Small intestine (tissue), 7 donors: ENCODE data around the gene POLDIP3. TPM values are rescaled to one million over a fixed set of nuclear protein-coding genes. Genes with fewer than 3 reads are reported as not detected.
A peak's percentile ranks its signal among the peaks of the same experiment; 100 is the strongest.

Experiments used
- DNase-seq, 2 donors: peaks; one replicate each; pipeline versions ENCODE4 v3.0.0 to v3.0.0-alpha.2; 2013
- FAIRE-seq: peaks from 2 replicates; lab custom pipeline; 2012; peaks lifted over from hg19 to GRCh38; lab: Jason Lieb, UNC
- H3K27ac ChIP-seq, 3 donors: one replicate each; pipeline ENCODE4 v1.5.1; 2013; ENCODE audit warnings: low read length in 2 of 3, mild to moderate bottlenecking in 2 of 3, control low read depth in 1 of 3, inconsistent platforms in 1 of 3, low read depth in 1 of 3, moderate library complexity in 1 of 3
- H3K27me3 ChIP-seq, 3 donors: one replicate each; pipeline ENCODE4 v1.6.1; 2013; ENCODE audit warnings: low read length in 3 of 3, inconsistent platforms in 1 of 3; ENCODE audit not compliant: control insufficient read depth in 3 of 3, insufficient read depth in 3 of 3
- H3K36me3 ChIP-seq, 3 donors: one replicate each; pipeline ENCODE4 v1.6.1; 2013; ENCODE audit warnings: low read length in 3 of 3, inconsistent platforms in 1 of 3, low read depth in 1 of 3, mild to moderate bottlenecking in 1 of 3, moderate library complexity in 1 of 3; ENCODE audit not compliant: control insufficient read depth in 3 of 3, insufficient read depth in 2 of 3
- H3K4me1 ChIP-seq, 3 donors: one replicate each; pipeline ENCODE4 v1.6.1; 2013; ENCODE audit warnings: low read length in 2 of 3, inconsistent platforms in 1 of 3, low read depth in 1 of 3, mild to moderate bottlenecking in 1 of 3, moderate library complexity in 1 of 3; ENCODE audit not compliant: control insufficient read depth in 3 of 3, insufficient read depth in 2 of 3
- H3K4me3 ChIP-seq, 3 donors: one replicate each; pipeline ENCODE4 v1.5.1; 2013; ENCODE audit warnings: low read length in 3 of 3, control low read depth in 1 of 3, inconsistent platforms in 1 of 3, low read depth in 1 of 3, mild to moderate bottlenecking in 1 of 3, moderate library complexity in 1 of 3
- H3K9me3 ChIP-seq, 2 donors: one replicate each; pipeline ENCODE4 v1.6.1; 2013; ENCODE audit warnings: low read depth in 1 of 2, low read length in 1 of 2; ENCODE audit not compliant: control insufficient read depth in 2 of 2, insufficient read depth in 1 of 2
- WGBS, 3 donors: extraction: QIAGEN DNeasy Blood & Tissue Kit; methylation state at CpG; one replicate each; pipeline ENCODE4 v1.1.7; 2013; 5-methylcytosine and 5-hydroxymethylcytosine counted together
- polyA plus RNA-seq, 4 donors: library from polyadenylated mRNA; stranded (reverse) in 3 of 4; unstranded in 1 of 4; fragments of 200-250 nt in 3 of 4; fragments of 120-200 nt in 1 of 4; gene quantifications; one replicate each; pipeline versions ENCODE4 v1.2.1 to v1.2.3, GENCODE V29; 2013
- donor health status: healthy with polysubstance abuse.
- donor health status: control.
- donor health status: control.
- donor health status: Bipolar disorder and iron deficiency.
- donor health status: healthy.

The POLDIP3 gene
- polyA plus RNA-seq, 4 donors: 23.5 to 58.6 (median 32.4) TPM

DNA sequence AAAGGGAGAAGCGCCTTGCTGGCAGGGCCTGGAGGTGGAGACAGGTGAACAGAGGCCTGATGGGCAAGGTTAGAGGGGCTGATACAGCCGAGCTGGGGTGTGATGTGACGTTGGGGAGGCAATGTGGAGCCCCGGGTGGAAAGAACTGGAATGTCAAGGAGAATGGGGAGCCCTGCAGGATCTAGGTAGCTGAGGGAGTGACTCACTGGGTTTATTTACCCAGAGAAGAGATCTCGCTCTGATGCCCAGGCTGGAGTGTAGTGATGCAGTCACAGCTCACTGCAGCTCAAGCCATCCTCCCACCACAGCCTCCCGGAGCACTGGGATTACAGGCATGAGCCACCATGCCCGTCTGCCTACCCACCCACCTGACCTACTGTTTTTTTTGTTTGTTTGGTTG is 36.5 kb upstream of the POLDIP3 start:
- Histone ChIP-seq H3K4me1 (peaks cover 1 to 40% (median 10%) of the 10 kb centered on the region in 3 donors), H3K27ac (no peak overlapping the region), H3K27me3 (no peaks in the 10 kb centered on the region), H3K9me3 (no peaks in the 10 kb centered on the region), H3K36me3 (peaks cover 0 to 15% (median 0%) of the 10 kb centered on the region in 3 donors), H3K4me3 (no peak overlapping the region)
- FAIRE-seq (no peak), DNase-seq (no peak)
- WGBS, 3 donors: 65 to 79% (median 71%) methylated on average over 7 of the region's 7 CpGs

DNA sequence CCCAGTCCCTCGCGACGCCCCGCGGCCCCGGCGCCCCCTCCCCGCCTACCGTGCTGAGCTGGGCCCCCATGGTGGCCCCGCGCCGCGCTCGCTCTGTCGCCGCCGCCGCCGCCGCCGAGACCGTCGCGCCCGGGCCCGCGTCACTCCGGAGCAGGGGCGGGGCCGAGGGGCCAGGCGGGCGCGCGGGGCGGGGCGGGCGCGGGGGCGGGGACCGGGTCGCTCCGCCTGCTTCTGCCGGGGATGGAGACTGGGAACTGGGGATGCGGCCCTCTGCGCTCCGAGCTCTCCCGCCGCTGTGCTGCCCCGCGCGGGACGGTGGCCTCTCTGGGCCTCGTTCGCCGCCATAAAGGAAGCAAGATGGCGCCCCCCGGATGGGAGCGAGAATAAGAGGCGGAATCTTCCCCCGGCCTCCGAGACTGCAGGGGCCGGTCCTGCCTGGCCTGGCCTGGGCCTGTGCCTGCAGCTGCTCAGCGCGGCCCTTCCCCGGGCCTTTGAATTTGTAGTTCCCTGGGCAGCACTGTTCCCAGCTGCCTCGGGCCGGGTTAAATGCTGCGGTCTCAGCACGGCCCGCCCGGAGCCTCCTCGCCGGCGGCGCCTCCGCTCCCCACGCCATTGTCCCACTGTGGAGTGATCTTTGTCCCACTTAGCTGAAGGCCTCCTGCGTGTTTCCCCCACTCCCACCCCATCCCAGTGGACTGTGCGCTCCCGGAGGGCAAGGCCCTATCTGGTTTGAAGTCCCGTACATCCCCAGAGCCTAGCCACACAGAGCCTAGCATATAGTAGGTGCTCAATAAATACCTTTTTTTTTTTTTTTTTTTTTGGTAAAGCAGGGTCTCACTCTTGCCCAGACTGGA is 34.8 kb upstream of the POLDIP3 start, which contains the start of gene CYB5R3:
Gene CYB5R3, minus strand, starts transcription at position 147 of the 854 bp plus-strand sequence. Its CDS starts 77 bp downstream, at position 70.
- WGBS, 3 donors: 11 to 33% (median 19%) methylated on average over 27 to 81 of the region's 81 CpGs
- DNase-seq (peak in 1 of 2 donors; percentile 75), FAIRE-seq (no peak)
- peaks cover 0 to 30% (median 0%) of the 10 kb centered on the region in 3 donors for H3K36me3 ChIP-seq
- peak within 1 kb of the TSS; percentile 92 to 97 (median 97) for H3K27ac ChIP-seq
- H3K4me1 ChIP-seq: peaks cover 1 to 54% (median 19%) of the 10 kb centered on the region in 3 donors
- H3K9me3 ChIP-seq: no peaks in the 10 kb centered on the region
- no peaks in the 10 kb centered on the region for H3K27me3 ChIP-seq
- peak within 1 kb of the TSS; percentile 59 to 81 (median 74) for H3K4me3 ChIP-seq

DNA sequence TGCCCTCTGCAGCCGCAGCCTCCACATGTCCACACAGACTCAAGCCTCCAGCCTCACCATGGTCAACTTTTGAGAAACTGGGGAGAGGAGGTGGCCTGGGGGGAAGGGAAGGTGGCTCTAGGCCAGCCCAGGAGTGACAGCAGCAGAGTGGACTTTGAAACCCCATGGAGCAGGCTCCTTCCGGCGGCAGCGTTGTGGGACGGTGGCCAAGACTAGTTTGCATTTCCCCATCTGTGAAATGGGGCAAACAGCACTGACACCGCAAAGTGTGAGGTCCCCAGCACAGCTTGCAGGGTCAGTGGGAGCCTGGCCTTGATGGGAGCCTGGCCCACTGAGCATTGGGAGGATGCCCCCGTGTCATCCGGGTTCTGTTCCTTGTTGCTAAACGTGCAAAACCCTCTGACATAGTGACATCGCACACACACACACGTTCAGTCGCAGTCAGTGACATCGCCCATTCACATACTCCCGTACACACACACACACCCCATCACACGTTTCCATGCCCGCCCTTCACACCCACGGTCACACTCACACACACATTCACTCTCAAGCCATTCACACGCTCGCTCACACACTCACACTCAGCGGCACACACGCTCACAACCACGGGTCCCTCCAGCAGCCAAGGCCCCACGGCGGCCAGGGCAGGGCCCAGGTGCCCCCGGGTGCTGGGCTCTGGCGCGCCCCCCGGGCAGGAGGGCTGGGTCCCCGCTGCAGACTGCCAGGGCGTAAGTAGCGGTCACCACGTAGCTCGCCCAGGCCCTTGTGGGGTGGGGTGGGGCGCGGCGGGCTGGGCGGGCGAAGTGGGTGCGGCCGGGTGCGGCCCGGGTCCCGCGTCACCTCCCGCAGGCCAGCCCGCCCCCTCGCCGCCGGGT is 33.9 kb upstream of the POLDIP3 start:
- WGBS, 3 donors: 1 to 2% (median 2%) methylated on average over 40 to 49 of the region's 49 CpGs
- peak; percentile 89 to 93 for DNase-seq
- H3K27me3 ChIP-seq: no peaks in the 10 kb centered on the region
- peak overlapping the region; percentile 92 to 97 (median 97) for H3K27ac ChIP-seq
- no peak for FAIRE-seq
- peak overlapping the region; percentile 59 to 74 (median 69) for H3K4me3 ChIP-seq
- no peaks in the 10 kb centered on the region for H3K9me3 ChIP-seq
- H3K36me3 ChIP-seq: peaks cover 0 to 37% (median 0%) of the 10 kb centered on the region in 3 donors
- peaks cover 3 to 58% (median 27%) of the 10 kb centered on the region in 3 donors for H3K4me1 ChIP-seq

DNA sequence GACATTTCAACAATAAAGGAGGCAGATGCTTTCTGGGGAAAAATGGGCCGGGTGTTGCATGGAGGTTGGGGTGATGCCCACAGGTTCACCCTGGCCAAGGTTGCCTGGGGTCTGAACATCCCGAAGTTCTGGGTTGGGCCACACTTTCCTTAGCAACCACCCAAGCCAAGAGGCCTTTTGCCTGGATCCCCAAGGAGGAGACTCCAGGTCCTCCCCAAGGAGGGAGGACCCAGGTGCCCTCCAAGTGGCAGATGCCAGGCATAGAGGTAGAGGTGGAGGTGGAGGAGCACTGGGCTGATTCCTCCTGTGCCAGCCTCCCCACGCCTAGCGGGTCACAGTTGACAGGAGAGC is 33.3 kb upstream of the POLDIP3 start:
- no peak for FAIRE-seq
- Histone ChIP-seq H3K27me3 (no peaks in the 10 kb centered on the region), H3K27ac (peak overlapping the region; percentile 92 to 97 (median 97)), H3K4me3 (peak overlapping the region in 2 of 3 donors; percentile 69 to 74), H3K9me3 (no peaks in the 10 kb centered on the region), H3K4me1 (peaks cover 3 to 61% (median 31%) of the 10 kb centered on the region in 3 donors), H3K36me3 (peaks cover 0 to 44% (median 0%) of the 10 kb centered on the region in 3 donors)
- 12 to 54% (median 31%) methylated on average over 4 of the region's 4 CpGs for WGBS, 3 donors
- no peak for DNase-seq

DNA sequence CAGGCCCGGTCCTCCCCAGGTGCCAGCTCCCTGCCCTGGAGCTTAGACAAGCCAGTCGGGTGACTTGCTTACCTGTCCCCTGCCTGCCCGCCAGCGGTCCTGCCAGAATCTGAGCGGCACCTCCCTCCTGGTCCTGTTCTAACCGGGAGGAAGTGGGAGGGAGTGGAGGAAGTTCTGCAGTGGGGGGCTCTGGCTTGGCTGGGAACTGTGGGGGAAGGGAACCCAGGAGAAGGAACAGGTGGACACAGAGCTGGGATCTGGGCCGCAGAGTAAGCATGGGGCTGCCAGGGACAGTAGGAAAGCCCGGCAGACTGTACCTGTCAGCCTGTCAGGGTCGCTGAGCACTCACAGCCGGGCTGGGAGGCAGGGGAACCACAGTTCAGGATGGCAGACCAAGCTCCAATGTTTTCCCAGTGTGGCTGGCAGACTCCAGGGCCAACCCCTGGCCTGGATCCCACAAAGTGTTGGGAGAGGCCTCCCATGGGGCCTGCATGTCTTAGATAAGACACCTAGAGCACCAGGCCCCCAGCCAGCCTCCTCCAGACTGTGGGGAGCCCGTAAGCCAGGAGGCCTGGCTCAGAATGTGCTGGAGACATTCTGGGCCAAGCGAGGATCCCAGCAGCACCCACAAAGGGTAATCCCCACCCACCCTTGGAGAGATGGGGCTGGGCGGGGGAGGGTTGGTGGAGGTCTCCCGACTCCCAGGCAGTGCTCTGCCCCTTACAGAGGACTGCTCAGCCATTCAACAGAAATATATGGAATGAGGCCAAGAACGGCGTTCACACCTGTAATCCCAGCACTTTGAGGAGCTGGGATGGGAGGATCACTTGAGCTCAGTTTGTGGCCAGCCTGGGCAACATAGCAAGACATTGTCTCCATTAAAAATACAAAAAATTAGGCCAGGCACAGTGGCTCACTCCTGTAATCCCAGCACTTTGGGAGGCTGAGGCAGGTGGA is 32.2 kb upstream of the POLDIP3 start:
- H3K4me1 ChIP-seq: peaks cover 3 to 71% (median 31%) of the 10 kb centered on the region in 3 donors
- WGBS, 3 donors: 15 to 42% (median 26%) methylated on average over 15 to 16 of the region's 16 CpGs
- H3K27me3 ChIP-seq: no peaks in the 10 kb centered on the region
- H3K9me3 ChIP-seq: no peaks in the 10 kb centered on the region
- FAIRE-seq (no peak), DNase-seq (peak; percentile 44 to 68)
- H3K4me3 ChIP-seq: peak overlapping the region in 2 of 3 donors; percentile 28 to 41
- H3K27ac ChIP-seq: peak overlapping the region; percentile 56 to 97 (median 79)
- H3K36me3 ChIP-seq: peaks cover 0 to 45% (median 0%) of the 10 kb centered on the region in 3 donors

DNA sequence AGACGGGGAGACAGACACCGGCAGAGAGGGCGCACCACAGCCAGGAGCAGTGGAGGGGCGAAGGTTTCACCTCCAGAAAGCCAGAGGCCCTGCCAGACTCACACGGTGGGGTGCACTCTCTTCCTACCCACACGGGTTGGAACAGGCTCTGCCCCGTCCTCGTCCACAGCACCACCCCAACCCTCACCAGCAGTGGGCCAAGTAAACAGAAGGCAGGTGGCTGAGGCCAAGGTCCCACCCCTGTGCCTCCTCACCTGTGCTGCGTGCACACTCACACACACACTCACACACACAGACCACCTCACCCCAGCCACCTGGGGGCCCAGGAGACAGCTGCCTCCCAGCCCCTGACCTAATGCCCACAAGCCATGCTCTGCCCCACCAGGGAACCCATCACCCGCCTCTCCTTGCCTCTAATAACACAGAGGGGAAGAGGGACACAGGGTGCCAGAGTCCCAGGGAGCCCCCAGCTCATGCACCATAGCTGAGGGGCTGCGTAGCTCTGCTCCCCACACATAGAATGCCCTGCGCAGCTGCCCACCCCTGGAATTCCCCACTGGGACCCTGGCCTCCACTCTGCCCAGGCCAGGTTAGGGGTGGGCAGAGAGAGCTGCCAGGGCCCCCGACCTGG is 31.4 kb upstream of the POLDIP3 start:
- Histone ChIP-seq H3K36me3 (peaks cover 0 to 49% (median 0%) of the 10 kb centered on the region in 3 donors), H3K4me1 (peaks cover 3 to 75% (median 31%) of the 10 kb centered on the region in 3 donors), H3K4me3 (peak overlapping the region in 2 of 3 donors; percentile 28 to 41), H3K27ac (peak overlapping the region; percentile 56 to 97 (median 79)), H3K9me3 (no peaks in the 10 kb centered on the region), H3K27me3 (no peaks in the 10 kb centered on the region)
- FAIRE-seq (no peak), DNase-seq (peak; percentile 57 to 76)
- 30 to 51% (median 43%) methylated on average over 10 to 13 of the region's 13 CpGs for WGBS, 3 donors

DNA sequence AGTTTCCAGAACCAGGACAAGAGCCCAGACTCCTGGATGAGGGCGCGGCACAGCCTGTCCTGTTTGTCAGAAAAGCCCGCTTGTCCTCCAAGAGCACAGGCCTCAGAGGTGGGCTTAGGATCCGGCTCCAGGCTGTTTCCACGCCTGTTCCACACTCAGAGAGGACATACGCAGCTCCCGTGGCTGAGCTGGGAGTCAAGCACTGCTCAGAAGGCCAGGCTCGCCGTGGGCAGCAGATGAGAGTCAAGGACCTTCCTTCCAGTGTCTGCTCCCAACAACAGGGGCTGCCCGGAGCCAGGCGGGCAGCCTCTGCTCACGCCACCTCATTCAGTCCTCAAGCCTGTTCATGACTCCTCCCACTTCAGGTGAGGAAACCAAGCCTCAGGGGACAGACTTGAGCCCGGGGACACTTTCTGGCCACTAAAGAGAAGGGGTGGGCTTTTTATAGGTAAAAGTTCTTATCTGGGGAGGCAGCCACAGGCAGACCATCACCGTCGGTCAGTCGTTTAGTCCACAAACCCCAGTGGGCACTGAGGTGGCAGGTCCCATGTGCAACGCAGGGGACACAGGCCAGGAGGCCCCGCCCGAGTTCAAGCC is 30.8 kb upstream of the POLDIP3 start:
- WGBS, 3 donors: 34 to 51% (median 41%) methylated on average over 19 of the region's 19 CpGs
- no peak for FAIRE-seq
- Histone ChIP-seq H3K36me3 (peaks cover 0 to 52% (median 0%) of the 10 kb centered on the region in 3 donors), H3K27me3 (no peaks in the 10 kb centered on the region), H3K27ac (peak overlapping the region; percentile 2 to 97 (median 79)), H3K4me3 (peak overlapping the region in 1 of 3 donors; percentile 28), H3K9me3 (no peaks in the 10 kb centered on the region), H3K4me1 (peaks cover 3 to 75% (median 31%) of the 10 kb centered on the region in 3 donors)
- DNase-seq: peak in 1 of 2 donors; percentile 26
